H9 (cell line): ENCODE measurements around the gene ZNF212. TPM values are rescaled to one million over a fixed set of nuclear protein-coding genes. Genes with fewer than 3 reads are reported as not detected.

Source experiments
- DNase-seq: peaks from one replicate; pipeline ENCODE4 v3.0.0-alpha.2; 2017
- H2AFZ ChIP-seq: one replicate; pipeline ENCODE4 v1.6.1; 2013; ENCODE audit warnings: mild to moderate bottlenecking, low read length, control low read depth, moderate library complexity
- H2AK5ac ChIP-seq: 2 replicates; pipeline ENCODE4 v1.6.1; 2013; ENCODE audit warnings: low read length, control low read depth, mixed read lengths; ENCODE audit not compliant: insufficient read length
- H2BK120ac ChIP-seq: one replicate; pipeline ENCODE4 v1.6.1; 2013; ENCODE audit warnings: low read depth, mild to moderate bottlenecking, low read length, control low read depth, inconsistent platforms; ENCODE audit not compliant: poor library complexity, severe bottlenecking
- H2BK12ac ChIP-seq: 2 replicates; pipeline ENCODE4 v1.6.1; 2013; ENCODE audit warnings: low read length, control low read depth, mixed read lengths, low read depth; ENCODE audit not compliant: insufficient read length
- H2BK15ac ChIP-seq: 2 replicates; pipeline ENCODE4 v1.6.1; 2013; ENCODE audit warnings: low read depth, low read length, control low read depth
- H2BK20ac ChIP-seq: one replicate; pipeline ENCODE4 v1.6.1; 2013; ENCODE audit warnings: low read depth, mild to moderate bottlenecking, low read length, control low read depth, inconsistent platforms; ENCODE audit not compliant: poor library complexity, severe bottlenecking
- H2BK5ac ChIP-seq: 2 replicates; pipeline ENCODE4 v1.6.1; 2013; ENCODE audit warnings: low read length, control low read depth, mixed read lengths; ENCODE audit not compliant: insufficient read length
- H3K14ac ChIP-seq: 2 replicates; pipeline ENCODE4 v1.6.1; 2013; ENCODE audit warnings: low read length, control low read depth; ENCODE audit not compliant: insufficient read depth
- H3K18ac ChIP-seq: 2 replicates; pipeline ENCODE4 v1.6.1; 2013; ENCODE audit warnings: low read depth, mild to moderate bottlenecking, mixed read lengths, low read length, control low read depth; ENCODE audit not compliant: insufficient read length
- H3K23ac ChIP-seq: 2 replicates; pipeline ENCODE4 v1.6.1; 2013; ENCODE audit warnings: low read length, control low read depth, mixed read lengths, low read depth; ENCODE audit not compliant: insufficient read length
- H3K23me2 ChIP-seq: 2 replicates; pipeline ENCODE4 v1.6.1; 2013; ENCODE audit warnings: low read depth, mild to moderate bottlenecking, mixed read lengths, low read length, control low read depth; ENCODE audit not compliant: insufficient read length, poor library complexity, severe bottlenecking
- H3K27ac ChIP-seq: 2 replicates; pipeline ENCODE4 v1.5.1; 2013; ENCODE audit warnings: low read length, control low read depth, mixed read lengths, low read depth; ENCODE audit not compliant: insufficient read length
- H3K27me3 ChIP-seq: 2 replicates; pipeline ENCODE4 v1.6.1; 2013; ENCODE audit warnings: low read length, control low read depth, inconsistent platforms; ENCODE audit not compliant: insufficient read depth
- H3K4ac ChIP-seq: 2 replicates; pipeline ENCODE4 v1.6.1; 2013; ENCODE audit warnings: low read depth, mild to moderate bottlenecking, control low read depth, inconsistent platforms, low read length, moderate library complexity
- H3K4me1 ChIP-seq: 2 replicates; pipeline ENCODE4 v1.6.1; 2013; ENCODE audit warnings: low read length, control low read depth, inconsistent platforms; ENCODE audit not compliant: insufficient read depth
- H3K4me2 ChIP-seq: 2 replicates; pipeline ENCODE4 v1.6.1; 2013; ENCODE audit warnings: low read length, control low read depth, mixed read lengths; ENCODE audit not compliant: insufficient read length, insufficient read depth
- H3K56ac ChIP-seq: 2 replicates; pipeline ENCODE4 v1.6.1; 2013; ENCODE audit warnings: low read depth, mild to moderate bottlenecking, mixed read lengths, low read length, control low read depth; ENCODE audit not compliant: insufficient read length
- H3K79me1 ChIP-seq: 2 replicates; pipeline ENCODE4 v1.6.1; 2013; ENCODE audit warnings: low read depth, mild to moderate bottlenecking, moderate library complexity, low read length, control low read depth, inconsistent platforms; ENCODE audit not compliant: insufficient read depth, poor library complexity, severe bottlenecking
- H3K79me2 ChIP-seq: 2 replicates; pipeline ENCODE4 v1.6.1; 2013; ENCODE audit warnings: low read length, control low read depth, inconsistent platforms; ENCODE audit not compliant: insufficient read depth
- H3K9ac ChIP-seq: 2 replicates; pipeline ENCODE4 v1.6.1; 2013; ENCODE audit warnings: low read length, control low read depth, mixed read lengths; ENCODE audit not compliant: insufficient read length; ENCODE audit errors: extremely low read depth
- H3K9me3 ChIP-seq: one replicate; pipeline ENCODE4 v1.6.1; 2013; ENCODE audit warnings: low read depth, low read length, inconsistent platforms; ENCODE audit not compliant: control insufficient read depth
- H3T11ph ChIP-seq: one replicate; pipeline ENCODE4 v1.6.1; 2013; ENCODE audit warnings: mild to moderate bottlenecking, low read length, control low read depth, inconsistent platforms
- H4K20me1 ChIP-seq: one replicate; pipeline ENCODE4 v1.6.1; 2013; ENCODE audit not compliant: control insufficient read depth, insufficient read length, insufficient read depth
- H4K5ac ChIP-seq: 2 replicates; pipeline ENCODE4 v1.6.1; 2013; ENCODE audit warnings: low read depth, mild to moderate bottlenecking, mixed read lengths, low read length, control low read depth; ENCODE audit not compliant: insufficient read length
- H4K8ac ChIP-seq: replicated peaks from 2 replicates; pipeline ENCODE4 v1.6.1; 2013; ENCODE audit warnings: low read length, control low read depth, mixed read lengths, low read depth; ENCODE audit not compliant: insufficient read length
- H4K91ac ChIP-seq: 2 replicates; pipeline ENCODE4 v1.6.1; 2013; ENCODE audit warnings: low read depth, mild to moderate bottlenecking, moderate library complexity, mixed read lengths, low read length, control low read depth; ENCODE audit not compliant: insufficient read length
- H3K27ac Mint-ChIP-seq, 3 experiments: 2 replicates in 2 of 3; 3 replicates in 1 of 3; pipeline ENCODE4 v1.8.0; 2020 to 2021; ENCODE audit warnings: mixed read lengths in 3 of 3, mild to moderate bottlenecking in 1 of 3, moderate library complexity in 1 of 3
- H3K27me3 Mint-ChIP-seq: 2 replicates; pipeline ENCODE4 v1.8.0; 2021; ENCODE audit warnings: low read depth, mild to moderate bottlenecking, moderate library complexity, mixed read lengths
- H3K36me3 Mint-ChIP-seq, 3 experiments: 2 replicates in 2 of 3; 3 replicates in 1 of 3; pipeline ENCODE4 v1.8.0; 2020 to 2021; ENCODE audit warnings: low read depth in 3 of 3, mixed read lengths in 3 of 3; ENCODE audit not compliant: insufficient read depth in 1 of 3
- H3K4me1 Mint-ChIP-seq, 2 experiments: 2 replicates each; pipeline ENCODE4 v1.8.0; 2020; ENCODE audit warnings: mixed read lengths in 2 of 2
- H3K4me3 Mint-ChIP-seq, 2 experiments: 2 replicates in 1 of 2; 3 replicates in 1 of 2; pipeline ENCODE4 v1.8.0; 2020 to 2021; ENCODE audit warnings: mild to moderate bottlenecking in 2 of 2, mixed read lengths in 2 of 2, moderate library complexity in 1 of 2
- H3K9me3 Mint-ChIP-seq, 2 experiments: 2 replicates in 1 of 2; 3 replicates in 1 of 2; pipeline ENCODE4 v1.8.0; 2020; ENCODE audit warnings: mild to moderate bottlenecking in 2 of 2, mixed read lengths in 2 of 2, moderate library complexity in 1 of 2
- CTCF ChIP-seq: fragments of 200-600 bp; sonication (generic); conservative IDR thresholded peaks from 3 replicates; pipeline ENCODE4 v1.8.0; 2021; ENCODE audit warnings: antibody characterized with exemption, mild to moderate bottlenecking
- WGBS: extraction: QIAGEN DNeasy Blood & Tissue Kit; methylation state at CpG from one replicate; pipeline ENCODE4 v1.1.7; 2013; ENCODE audit warnings: missing lambda C conversion rate, low lambda C conversion rate, mixed read lengths; ENCODE audit not compliant: insufficient read length; ENCODE audit errors: extremely low coverage; 5-methylcytosine and 5-hydroxymethylcytosine counted together
- total RNA-seq: library from RNA; stranded (reverse); gene quantifications from 2 replicates; pipeline ENCODE4 v1.2.1, GENCODE V29; 2021

ZNF212 gene
- total RNA-seq, 1 experiment from 2014 or later = 21.1 TPM

GRCh38 chr7:149196151-149196704, 43.2 kb upstream of the ZNF212 start:
- Histone ChIP-seq H3K4me1 (no peaks in the 10 kb centered on the region), H4K20me1 (no peaks in the 10 kb centered on the region), H3K27me3 (no peaks in the 10 kb centered on the region), H3K4ac (no peak overlapping the region), H3K14ac (no peak overlapping the region), H3K9me3 (no peaks in the 10 kb centered on the region), H3K4me2 (peak overlapping the region; percentile 53), H2BK120ac (no peak overlapping the region), H2AFZ (no peak overlapping the region), H4K5ac (no peak overlapping the region), H2BK12ac (no peak overlapping the region), H3K56ac (no peak overlapping the region), H3K9ac (peak overlapping the region; percentile 77), H2BK15ac (no peak overlapping the region), H3K79me2 (peaks cover 3% of the 10 kb centered on the region; the same call in 1 of the 2 replicates), H3T11ph (no peak overlapping the region), H3K23ac (no peak overlapping the region), H2BK20ac (no peak overlapping the region), H2AK5ac (no peak overlapping the region), H3K27ac (no peak overlapping the region), H3K18ac (no peak overlapping the region), H3K79me1 (peaks cover 3% of the 10 kb centered on the region), H4K8ac (no peak overlapping the region), H2BK5ac (no peak overlapping the region), H3K23me2 (peaks cover 7% of the 10 kb centered on the region), H4K91ac (no peak overlapping the region)
- no peak for TF ChIP-seq CTCF
- Mint-ChIP-seq H3K27ac (peak overlapping the region in 2 of 3 experiments; percentile 83 to 93; a peak in 5 of 7 replicates), H3K27me3 (no peaks in the 10 kb centered on the region), H3K4me3 (peak overlapping the region; percentile 89 to 95), H3K9me3 (no peaks in the 10 kb centered on the region; a peak in 1 of 5 replicates), H3K4me1 (peaks cover 12 to 21% of the 10 kb centered on the region in 2 experiments), H3K36me3 (peaks cover 29 to 43% (median 42%) of the 10 kb centered on the region in 3 experiments)
- no peak for DNase-seq
- no CpG with 5 or more reads among the region's 17 CpGs for WGBS
